GM21723 (cell line): ENCODE data around the gene MSI1.

Experiments used
- ATAC-seq: cut with Tn5 transposase; IDR thresholded peaks from one replicate; pipeline ENCODE4 v1.9.1; 2021; ENCODE audit warnings: mild to moderate bottlenecking, moderate library complexity; ENCODE audit not compliant: unreplicated experiment

The MSI1 gene

GRCh38 chr12:120328228-120328627 lies 40.7 kb downstream of the MSI1 start:
- ATAC-seq: no peak

- no peak for ATAC-seq
These were observed 41.4 kb downstream of the MSI1 start, which contains the start of gene PLA2G1B for GRCh38 chr12:120327593-120327992. Gene PLA2G1B, minus strand, starts transcription at chr12:120327779. Its CDS starts 26 bp downstream, at chr12:120327753.

- ATAC-seq: no peak
These were observed 44.0 kb downstream of the MSI1 start for GRCh38 chr12:120324841-120325417.

GRCh38 chr12:120323772-120324171 lies 45.2 kb downstream of the MSI1 start:
- no peak for ATAC-seq

GRCh38 chr12:120321382-120322202 lies 47.4 kb downstream of the MSI1 start:
- ATAC-seq: no peak

GRCh38 chr12:120317224-120318105 lies 51.5 kb downstream of the MSI1 start:
- peak; percentile 98 for ATAC-seq

GRCh38 chr12:120316798-120317223 lies 52.2 kb downstream of the MSI1 start:
- no peak for ATAC-seq

- no peak for ATAC-seq
These were observed 54.7 kb downstream of the MSI1 start for GRCh38 chr12:120314220-120314619.

GRCh38 chr12:120301962-120302815 lies 66.8 kb downstream of the MSI1 start, which contains the start of gene SIRT4:
Gene SIRT4, plus strand, starts transcription at chr12:120302321. Its CDS starts 1,241 bp downstream, at chr12:120303562.
- peak; percentile 96 for ATAC-seq

GRCh38 chr12:120292661-120293531 lies 76.1 kb downstream of the MSI1 start, which contains the start of gene RNU4-1:
Gene RNU4-1, minus strand, starts transcription at chr12:120293237.
- peak; percentile 44 for ATAC-seq

GRCh38 chr12:120292411-120292660 lies 76.6 kb downstream of the MSI1 start:
- ATAC-seq: peak; percentile 5
